Caco-2 (cell line): ENCODE data around the gene CCDC184. TPM values are rescaled to one million over a fixed set of nuclear protein-coding genes. Genes with fewer than 3 reads are reported as not detected.

Experiments used
- Bru-seq: library from RNA; stranded (reverse); fragments of 400-500 nt; gene quantifications from one replicate; lab custom pipeline; 2021; lab: Mats Ljungman, UMichigan
- BruChase-seq, 2 experiments: library from RNA; stranded (reverse); fragments of 400-500 nt; gene quantifications; one replicate each; lab custom pipeline; 2021; lab: Mats Ljungman, UMichigan
- BruUV-seq: library from RNA; stranded (reverse); fragments of 400-500 nt; replicated peaks from 2 replicates; lab custom pipeline; 2021; lab: Mats Ljungman, UMichigan
- CTCF ChIA-PET: fragments of 300-600 bp; sonication (Branson Sonifier 250); formaldehyde crosslinking; loops from one replicate; lab custom pipeline; 2022; ENCODE audit warnings: antibody characterized with exemption; lab: Charles Lee
- POLR2A ChIA-PET: fragments of 300-600 bp; sonication (Branson Sonifier 250); formaldehyde crosslinking; loops from one replicate; lab custom pipeline; 2022; ENCODE audit warnings: antibody characterized with exemption; lab: Charles Lee
- DNase-seq, 2 experiments: peaks; one replicate each; pipeline versions ENCODE4 v3.0.0 to v3.0.0-alpha.2; 2020 to 2022
- H3K27me3 ChIP-seq: replicated peaks from 2 replicates; pipeline ENCODE4 v1.6.0; 2011; ENCODE audit warnings: low read length; ENCODE audit not compliant: control insufficient read depth, insufficient read depth
- H3K36me3 ChIP-seq: 2 replicates; pipeline ENCODE4 v1.5.1; 2011; ENCODE audit warnings: low read length; ENCODE audit not compliant: control insufficient read depth, insufficient read depth
- H3K4me1 ChIP-seq: fragments of 250-450 bp; sonication (Bioruptor Pico); 2 replicates; pipeline ENCODE4 v1.5.1; 2020; ENCODE audit warnings: mild to moderate bottlenecking
- H3K4me3 ChIP-seq: 2 replicates; pipeline ENCODE4 v1.5.1; 2011; ENCODE audit warnings: low read depth, mild to moderate bottlenecking, control low read depth, low read length
- H3K9me3 ChIP-seq: fragments of 250-450 bp; sonication (Bioruptor Pico); 2 replicates; pipeline ENCODE4 v1.5.1; 2020; ENCODE audit warnings: mild to moderate bottlenecking, moderate library complexity
- H3K27ac Mint-ChIP-seq: one replicate; pipeline ENCODE4 v1.8.0; 2022; ENCODE audit warnings: mixed read lengths; ENCODE audit not compliant: unreplicated experiment
- H3K27me3 Mint-ChIP-seq: one replicate; pipeline ENCODE4 v1.8.0; 2022; ENCODE audit warnings: mixed read lengths; ENCODE audit not compliant: insufficient read depth, unreplicated experiment
- H3K36me3 Mint-ChIP-seq: one replicate; pipeline ENCODE4 v1.8.0; 2022; ENCODE audit warnings: mild to moderate bottlenecking, mixed read lengths; ENCODE audit not compliant: insufficient read depth, unreplicated experiment
- H3K4me1 Mint-ChIP-seq: one replicate; pipeline ENCODE4 v1.8.0; 2022; ENCODE audit warnings: low read depth, mixed read lengths; ENCODE audit not compliant: unreplicated experiment
- H3K4me3 Mint-ChIP-seq: one replicate; pipeline ENCODE4 v1.8.0; 2022; ENCODE audit warnings: mild to moderate bottlenecking, moderate library complexity, mixed read lengths; ENCODE audit not compliant: unreplicated experiment
- H3K9me3 Mint-ChIP-seq: one replicate; pipeline ENCODE4 v1.8.0; 2022; ENCODE audit warnings: mixed read lengths; ENCODE audit not compliant: unreplicated experiment
- intact Hi-C: fragments of 100-400 bp; cut with micrococcal nuclease; formaldehyde crosslinking; loops from one replicate; pipeline ENCODE4 v1.10.0; 2022; ENCODE audit not compliant: unreplicated experiment
- long read RNA-seq: library from polyadenylated mRNA; stranded (forward); transcript quantifications from one replicate; pipeline ENCODE4 v2.0.0, GENCODE V29; 2022
- total RNA-seq: library from RNA; stranded (reverse); gene quantifications from 2 replicates; pipeline ENCODE4 v1.2.3, GENCODE V29; 2022
- TF ChIP-seq, protein P1 (sequence below), 2 experiments: fragments of 200-600 bp in 1 of 2; IDR thresholded peaks; 1 replicate in 1 of 2; 2 replicates in 1 of 2; pipeline versions ENCODE4 v1.5.1 to v1.8.0; 2011 to 2022; ENCODE audit warnings: antibody characterized with exemption in 1 of 2, control low read depth in 1 of 2, inconsistent platforms in 1 of 2, low read depth in 1 of 2, low read length in 1 of 2, mild to moderate bottlenecking in 1 of 2, moderate library complexity in 1 of 2; ENCODE audit not compliant: insufficient read depth in 1 of 2, severe bottlenecking in 1 of 2, unreplicated experiment in 1 of 2

Gene CCDC184
- total RNA-seq (1.00 and 1.0 TPM in 2 replicates), Bru-seq, nascent RNA (percentile 28 among the genes with signal in this experiment), BruChase-seq, experiment 1, labeled RNA remaining after a 2-hour chase (percentile 42 among the genes with signal in this experiment), BruChase-seq, experiment 2, labeled RNA remaining after a 6-hour chase (percentile 37 among the genes with signal in this experiment)
- long read RNA-seq, partial matches to known transcripts = 0 of 1 reads
- long read RNA-seq, other reads (novel, unspliced or antisense) = 0 of 1 reads

DNA sequence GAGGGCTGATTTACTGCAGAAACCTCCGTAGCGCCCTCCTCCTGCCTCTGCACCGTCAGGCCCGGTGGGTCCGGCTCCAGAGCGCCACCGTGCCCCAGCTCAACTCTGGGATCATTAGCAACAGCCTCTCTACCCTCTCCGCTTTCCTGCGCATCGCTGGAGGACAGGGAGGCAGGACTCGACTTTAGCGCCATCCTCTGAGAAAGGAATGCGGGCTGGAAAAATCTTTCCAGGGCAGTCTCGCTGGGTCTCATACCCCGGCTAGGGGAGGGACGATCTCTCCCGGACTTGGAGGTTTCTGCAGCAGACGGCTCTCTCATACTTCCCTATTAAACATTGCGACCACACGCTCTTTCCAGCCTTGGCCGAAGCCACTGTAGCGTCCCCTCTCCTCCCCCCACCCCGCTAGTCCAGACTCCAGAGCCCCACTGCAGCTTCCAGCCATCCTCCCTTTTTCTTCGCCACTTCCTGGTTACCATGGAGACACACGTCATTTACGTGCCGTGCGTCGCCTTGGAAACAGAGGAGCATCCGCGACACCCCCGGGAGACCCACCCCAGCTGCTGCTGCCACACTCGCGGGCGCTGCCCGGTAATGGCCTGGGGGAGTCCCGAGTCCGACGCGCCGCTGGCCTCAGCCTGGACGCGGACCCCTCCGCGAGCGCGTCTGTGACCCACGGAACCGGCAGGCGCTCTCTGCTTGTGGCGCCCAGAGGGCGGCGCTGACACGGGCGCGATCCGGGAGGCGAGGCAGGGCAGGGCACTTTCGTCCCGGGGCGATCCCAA is at the start of gene CCDC184:
TSS of gene CCDC184 (plus strand) at position 554 of the 785 bp plus-strand sequence. CDS start 479 bp downstream, outside the sequence.
- H3K9me3 Mint-ChIP-seq = no peaks in the 10 kb centered on the region
- Histone ChIP-seq H3K4me1 (peaks cover 6% of the 10 kb centered on the region), H3K4me3 (peak within 1 kb of the TSS; percentile 63), H3K36me3 (no peaks in the 10 kb centered on the region), H3K27me3 (no peaks in the 10 kb centered on the region), H3K9me3 (no peaks in the 10 kb centered on the region)
- POLR2A ChIA-PET = interaction anchor here (0.6 to 1.6 kb wide), 4 partner anchors 14 to 65 kb away, joined by 3 to 6 read pairs (median 4); no protein-coding TSS in a partner anchor
- H3K4me3 Mint-ChIP-seq = peak within 1 kb of the TSS; percentile 77
- H3K27ac Mint-ChIP-seq = peak within 1 kb of the TSS; percentile 45
- H3K4me1 Mint-ChIP-seq = peaks cover 15% of the 10 kb centered on the region
- TF ChIP-seq, protein P1, sequence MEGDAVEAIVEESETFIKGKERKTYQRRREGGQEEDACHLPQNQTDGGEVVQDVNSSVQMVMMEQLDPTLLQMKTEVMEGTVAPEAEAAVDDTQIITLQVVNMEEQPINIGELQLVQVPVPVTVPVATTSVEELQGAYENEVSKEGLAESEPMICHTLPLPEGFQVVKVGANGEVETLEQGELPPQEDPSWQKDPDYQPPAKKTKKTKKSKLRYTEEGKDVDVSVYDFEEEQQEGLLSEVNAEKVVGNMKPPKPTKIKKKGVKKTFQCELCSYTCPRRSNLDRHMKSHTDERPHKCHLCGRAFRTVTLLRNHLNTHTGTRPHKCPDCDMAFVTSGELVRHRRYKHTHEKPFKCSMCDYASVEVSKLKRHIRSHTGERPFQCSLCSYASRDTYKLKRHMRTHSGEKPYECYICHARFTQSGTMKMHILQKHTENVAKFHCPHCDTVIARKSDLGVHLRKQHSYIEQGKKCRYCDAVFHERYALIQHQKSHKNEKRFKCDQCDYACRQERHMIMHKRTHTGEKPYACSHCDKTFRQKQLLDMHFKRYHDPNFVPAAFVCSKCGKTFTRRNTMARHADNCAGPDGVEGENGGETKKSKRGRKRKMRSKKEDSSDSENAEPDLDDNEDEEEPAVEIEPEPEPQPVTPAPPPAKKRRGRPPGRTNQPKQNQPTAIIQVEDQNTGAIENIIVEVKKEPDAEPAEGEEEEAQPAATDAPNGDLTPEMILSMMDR (IDR thresholded peaks at IDR 0.05; ENCODE audit: insufficient read depth in 1 of 2, low read depth in 1 of 2, low read length in 1 of 2, severe bottlenecking in 1 of 2, unreplicated experiment in 1 of 2) = peak in 1 of 2 experiments; percentile 56
- H3K36me3 Mint-ChIP-seq = no peaks in the 10 kb centered on the region
- intact Hi-C loops = loop anchor here (1.0 to 2.0 kb wide), 2 partner anchors 26 to 271 kb away; partner anchors contain the start of gene ASB8
- CTCF ChIA-PET = interaction anchor here (0.5 to 1.3 kb wide), 11 partner anchors 12 to 439 kb away, joined by 3 to 6 read pairs (median 3); partner anchors contain the start of gene ASB8
- peak; percentile 74 to 82 for DNase-seq
- peaks cover 13% of the 10 kb centered on the region for H3K27me3 Mint-ChIP-seq
- no TSS peak for BruUV-seq

DNA sequence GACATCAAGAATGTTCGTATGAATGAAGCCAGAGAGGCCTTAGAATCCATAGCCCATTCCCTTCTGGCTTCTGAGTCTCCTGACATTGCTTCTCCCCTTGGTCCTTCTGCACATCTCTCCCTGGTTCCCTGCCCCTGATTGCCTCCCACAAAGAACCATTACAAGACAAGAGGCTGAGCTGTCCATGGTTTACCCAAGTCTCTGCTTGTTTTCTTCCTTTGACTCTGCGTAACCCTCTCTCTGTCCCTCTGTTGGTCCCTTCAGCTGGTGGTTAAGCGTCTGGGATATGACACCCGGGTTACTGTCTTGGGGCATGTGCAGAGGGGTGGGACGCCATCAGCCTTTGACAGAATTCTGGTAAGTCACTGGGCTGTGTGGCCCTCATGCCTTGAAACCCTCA is 48.4 kb upstream of the CCDC184 start:
- Mint-ChIP-seq H3K27me3 (no peaks in the 10 kb centered on the region), H3K36me3 (peaks cover 23% of the 10 kb centered on the region), H3K27ac (no peak overlapping the region), H3K4me3 (no peak overlapping the region), H3K9me3 (no peaks in the 10 kb centered on the region), H3K4me1 (no peaks in the 10 kb centered on the region)
- Histone ChIP-seq H3K4me3 (no peak overlapping the region), H3K4me1 (no peaks in the 10 kb centered on the region), H3K27me3 (no peaks in the 10 kb centered on the region), H3K9me3 (no peaks in the 10 kb centered on the region), H3K36me3 (peaks cover 7% of the 10 kb centered on the region)
- DNase-seq = no peak
- POLR2A ChIA-PET = no interaction called here
- CTCF ChIA-PET = no interaction called here
- no TSS peak for BruUV-seq
- TF ChIP-seq, protein P1 (IDR thresholded peaks at IDR 0.05; ENCODE audit: insufficient read depth in 1 of 2, low read depth in 1 of 2, low read length in 1 of 2, severe bottlenecking in 1 of 2, unreplicated experiment in 1 of 2) = no peak
- intact Hi-C loops = no loop called here
